ENCODE results near the gene ARHGEF16.

- TF ChIP-seq, protein P1, sequence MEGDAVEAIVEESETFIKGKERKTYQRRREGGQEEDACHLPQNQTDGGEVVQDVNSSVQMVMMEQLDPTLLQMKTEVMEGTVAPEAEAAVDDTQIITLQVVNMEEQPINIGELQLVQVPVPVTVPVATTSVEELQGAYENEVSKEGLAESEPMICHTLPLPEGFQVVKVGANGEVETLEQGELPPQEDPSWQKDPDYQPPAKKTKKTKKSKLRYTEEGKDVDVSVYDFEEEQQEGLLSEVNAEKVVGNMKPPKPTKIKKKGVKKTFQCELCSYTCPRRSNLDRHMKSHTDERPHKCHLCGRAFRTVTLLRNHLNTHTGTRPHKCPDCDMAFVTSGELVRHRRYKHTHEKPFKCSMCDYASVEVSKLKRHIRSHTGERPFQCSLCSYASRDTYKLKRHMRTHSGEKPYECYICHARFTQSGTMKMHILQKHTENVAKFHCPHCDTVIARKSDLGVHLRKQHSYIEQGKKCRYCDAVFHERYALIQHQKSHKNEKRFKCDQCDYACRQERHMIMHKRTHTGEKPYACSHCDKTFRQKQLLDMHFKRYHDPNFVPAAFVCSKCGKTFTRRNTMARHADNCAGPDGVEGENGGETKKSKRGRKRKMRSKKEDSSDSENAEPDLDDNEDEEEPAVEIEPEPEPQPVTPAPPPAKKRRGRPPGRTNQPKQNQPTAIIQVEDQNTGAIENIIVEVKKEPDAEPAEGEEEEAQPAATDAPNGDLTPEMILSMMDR (IDR thresholded peaks at IDR 0.05) = no peak
- no peak for TF ChIP-seq POLR2A (IDR thresholded peaks at IDR 0.05)
- TF ChIP-seq POLR2AphosphoS5 (IDR thresholded peaks at IDR 0.05) = no peak
Measured at GRCh38 chr1:3499611-3500010, 45.1 kb downstream of the ARHGEF16 start.

Data from breast epithelium (tissue), 3 donors.